ENCODE data around the gene CKB.

GRCh38 chr14:103560691-103561090 lies 38.1 kb upstream of the CKB start:
- TF ChIP-seq POLR2A (IDR thresholded peaks at IDR 0.05; ENCODE audit: low read depth, low read length) = no peak
- TF ChIP-seq POLR2AphosphoS5 (IDR thresholded peaks at IDR 0.05; ENCODE audit: low read depth, low read length) = no peak

All from GM12892 (cell line).